Panc1 (cell line): ENCODE data around the gene CACNA2D3. TPM values are rescaled to one million over a fixed set of nuclear protein-coding genes. Genes with fewer than 3 reads are reported as not detected.

Source experiments
- ATAC-seq: fragments of 200-7000 bp; cut with Tn5 transposase; 2 replicates; pipeline ENCODE4 v1.9.1; 2020; ENCODE audit warnings: mild to moderate bottlenecking, moderate library complexity
- BruUV-seq: library from RNA; stranded (reverse); fragments of 400-500 nt; replicated peaks from 2 replicates; lab custom pipeline; 2021; lab: Mats Ljungman, UMichigan
- CTCF ChIA-PET: fragments of 300-600 bp; sonication (Branson Sonifier 250); formaldehyde crosslinking; loops from one replicate; lab custom pipeline; 2022; ENCODE audit warnings: antibody characterized with exemption; lab: Charles Lee
- POLR2A ChIA-PET: fragments of 300-600 bp; sonication (Branson Sonifier 250); formaldehyde crosslinking; loops from one replicate; lab custom pipeline; 2022; ENCODE audit warnings: antibody characterized with exemption; lab: Charles Lee
- DNase-seq: peaks from one replicate; pipeline ENCODE4 v3.0.0-alpha.2; 2010; ENCODE audit warnings: low read depth, low spot score
- H3K27ac ChIP-seq: 2 replicates; pipeline ENCODE4 v1.5.1; 2011; ENCODE audit warnings: mild to moderate bottlenecking, low read length, inconsistent platforms
- H3K27me3 ChIP-seq: fragments of 200-500 bp; sonication (Bioruptor generic); 2 replicates; pipeline ENCODE4 v1.6.0; 2014; ENCODE audit warnings: low read length, inconsistent platforms; ENCODE audit not compliant: control insufficient read depth, insufficient read depth
- H3K36me3 ChIP-seq: fragments of 200-500 bp; sonication (Bioruptor generic); 2 replicates; pipeline ENCODE4 v1.5.1; 2014; ENCODE audit warnings: inconsistent platforms, mild to moderate bottlenecking, low read length, moderate library complexity; ENCODE audit not compliant: control insufficient read depth, insufficient read depth
- H3K4me1 ChIP-seq: 2 replicates; pipeline ENCODE4 v1.5.1; 2011; ENCODE audit warnings: inconsistent platforms, mild to moderate bottlenecking, low read length, moderate library complexity; ENCODE audit not compliant: control insufficient read depth, insufficient read depth
- H3K4me3 ChIP-seq, 2 experiments: 2 replicates each; pipeline ENCODE4 v1.5.1; 2011 to 2012; ENCODE audit warnings: low read depth in 2 of 2, low read length in 2 of 2, mild to moderate bottlenecking in 2 of 2, inconsistent platforms in 1 of 2, moderate library complexity in 1 of 2
- H3K9me3 ChIP-seq: fragments of 200-500 bp; sonication (Bioruptor generic); 2 replicates; pipeline ENCODE4 v1.5.1; 2014; ENCODE audit warnings: low read depth, mild to moderate bottlenecking, inconsistent platforms, low read length, moderate library complexity; ENCODE audit not compliant: control insufficient read depth, insufficient read depth
- POLR2AphosphoS5 ChIP-seq: IDR thresholded peaks from 2 replicates; pipeline ENCODE4 v1.6.1; 2012; ENCODE audit warnings: mild to moderate bottlenecking, low read depth, low read length, moderate library complexity
- SIN3A ChIP-seq: IDR thresholded peaks from 2 replicates; pipeline ENCODE4 v1.6.1; 2012; ENCODE audit warnings: low read depth, mild to moderate bottlenecking, low read length, moderate library complexity, borderline replicate concordance; ENCODE audit not compliant: insufficient read depth
- TCF7L2 ChIP-seq: IDR thresholded peaks from 2 replicates; pipeline ENCODE4 v1.6.1; 2011; ENCODE audit warnings: mild to moderate bottlenecking, low read depth, low read length, inconsistent platforms
- in situ Hi-C: cut with HindIII; loops from 2 replicates; pipeline ENCODE4 v1.10.0; 2016; ENCODE audit warnings: low sequenced_read_pairs, low pct_unique_long_range_greater_than_20kb
- intact Hi-C: fragments of 100-400 bp; cut with micrococcal nuclease; formaldehyde crosslinking; loops from one replicate; pipeline ENCODE4 v1.10.0; 2022; ENCODE audit not compliant: unreplicated experiment
- total RNA-seq: library from RNA; stranded (reverse); gene quantifications from one replicate; pipeline ENCODE4 v1.2.1, GENCODE V29; 2021; ENCODE audit not compliant: unreplicated experiment
- TF ChIP-seq, protein P1 (sequence below), 2 experiments: IDR thresholded peaks; 2 replicates each; pipeline ENCODE4 v1.6.1; 2011 to 2012; ENCODE audit warnings: low read depth in 2 of 2, control low read depth in 1 of 2, low read length in 1 of 2, mild to moderate bottlenecking in 1 of 2, moderate library complexity in 1 of 2; ENCODE audit not compliant: insufficient read depth in 1 of 2
- TF ChIP-seq, protein P2 (sequence below): fragments of 450-650 bp; IDR thresholded peaks from 2 replicates; pipeline ENCODE4 v1.5.1; 2017; ENCODE audit warnings: mild to moderate bottlenecking

The CACNA2D3 gene
- total RNA-seq, 1 experiment from 2014 or later: 0.41 TPM

DNA sequence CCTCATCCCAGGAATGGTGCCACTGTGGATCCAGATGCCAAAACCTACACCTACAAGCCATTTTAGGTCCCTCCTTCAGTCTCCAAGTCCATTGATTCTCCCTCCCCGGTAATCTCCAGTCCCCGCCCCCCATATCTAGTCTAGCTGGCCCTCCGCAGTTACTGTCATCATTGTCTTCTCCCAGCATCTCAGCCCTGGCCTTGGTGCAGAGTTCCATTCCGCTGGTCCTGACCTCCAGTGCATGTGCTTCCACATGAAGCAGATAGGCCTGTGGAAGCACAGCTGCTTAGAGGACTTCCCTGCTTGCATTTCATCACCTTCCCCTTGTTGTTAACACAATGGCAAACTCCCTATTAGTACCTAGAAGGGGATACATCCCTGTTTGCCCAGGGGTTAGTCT, 473.7 kb downstream of the CACNA2D3 start:
- in situ Hi-C loops: no loop called here
- ChIA-PET CTCF (no interaction called here), POLR2A (no interaction called here)
- H3K9me3 ChIP-seq: no peaks in the 10 kb centered on the region
- H3K4me1 ChIP-seq: no peaks in the 10 kb centered on the region
- DNase-seq (no peak), ATAC-seq (no peak)
- no peaks in the 10 kb centered on the region for H3K36me3 ChIP-seq
- no TSS peak for BruUV-seq
- no peak overlapping the region for H3K27ac ChIP-seq
- intact Hi-C loops: no loop called here
- no peaks in the 10 kb centered on the region for H3K27me3 ChIP-seq
- H3K4me3 ChIP-seq: no peak overlapping the region
- TF ChIP-seq POLR2AphosphoS5 (no peak), TCF7L2 (no peak), SIN3A (no peak)
- TF ChIP-seq, protein P1, sequence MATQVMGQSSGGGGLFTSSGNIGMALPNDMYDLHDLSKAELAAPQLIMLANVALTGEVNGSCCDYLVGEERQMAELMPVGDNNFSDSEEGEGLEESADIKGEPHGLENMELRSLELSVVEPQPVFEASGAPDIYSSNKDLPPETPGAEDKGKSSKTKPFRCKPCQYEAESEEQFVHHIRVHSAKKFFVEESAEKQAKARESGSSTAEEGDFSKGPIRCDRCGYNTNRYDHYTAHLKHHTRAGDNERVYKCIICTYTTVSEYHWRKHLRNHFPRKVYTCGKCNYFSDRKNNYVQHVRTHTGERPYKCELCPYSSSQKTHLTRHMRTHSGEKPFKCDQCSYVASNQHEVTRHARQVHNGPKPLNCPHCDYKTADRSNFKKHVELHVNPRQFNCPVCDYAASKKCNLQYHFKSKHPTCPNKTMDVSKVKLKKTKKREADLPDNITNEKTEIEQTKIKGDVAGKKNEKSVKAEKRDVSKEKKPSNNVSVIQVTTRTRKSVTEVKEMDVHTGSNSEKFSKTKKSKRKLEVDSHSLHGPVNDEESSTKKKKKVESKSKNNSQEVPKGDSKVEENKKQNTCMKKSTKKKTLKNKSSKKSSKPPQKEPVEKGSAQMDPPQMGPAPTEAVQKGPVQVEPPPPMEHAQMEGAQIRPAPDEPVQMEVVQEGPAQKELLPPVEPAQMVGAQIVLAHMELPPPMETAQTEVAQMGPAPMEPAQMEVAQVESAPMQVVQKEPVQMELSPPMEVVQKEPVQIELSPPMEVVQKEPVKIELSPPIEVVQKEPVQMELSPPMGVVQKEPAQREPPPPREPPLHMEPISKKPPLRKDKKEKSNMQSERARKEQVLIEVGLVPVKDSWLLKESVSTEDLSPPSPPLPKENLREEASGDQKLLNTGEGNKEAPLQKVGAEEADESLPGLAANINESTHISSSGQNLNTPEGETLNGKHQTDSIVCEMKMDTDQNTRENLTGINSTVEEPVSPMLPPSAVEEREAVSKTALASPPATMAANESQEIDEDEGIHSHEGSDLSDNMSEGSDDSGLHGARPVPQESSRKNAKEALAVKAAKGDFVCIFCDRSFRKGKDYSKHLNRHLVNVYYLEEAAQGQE (IDR thresholded peaks at IDR 0.05; ENCODE audit: insufficient read depth in 1 of 2, low read depth in 2 of 2, low read length in 1 of 2): no peak
- TF ChIP-seq, protein P2, sequence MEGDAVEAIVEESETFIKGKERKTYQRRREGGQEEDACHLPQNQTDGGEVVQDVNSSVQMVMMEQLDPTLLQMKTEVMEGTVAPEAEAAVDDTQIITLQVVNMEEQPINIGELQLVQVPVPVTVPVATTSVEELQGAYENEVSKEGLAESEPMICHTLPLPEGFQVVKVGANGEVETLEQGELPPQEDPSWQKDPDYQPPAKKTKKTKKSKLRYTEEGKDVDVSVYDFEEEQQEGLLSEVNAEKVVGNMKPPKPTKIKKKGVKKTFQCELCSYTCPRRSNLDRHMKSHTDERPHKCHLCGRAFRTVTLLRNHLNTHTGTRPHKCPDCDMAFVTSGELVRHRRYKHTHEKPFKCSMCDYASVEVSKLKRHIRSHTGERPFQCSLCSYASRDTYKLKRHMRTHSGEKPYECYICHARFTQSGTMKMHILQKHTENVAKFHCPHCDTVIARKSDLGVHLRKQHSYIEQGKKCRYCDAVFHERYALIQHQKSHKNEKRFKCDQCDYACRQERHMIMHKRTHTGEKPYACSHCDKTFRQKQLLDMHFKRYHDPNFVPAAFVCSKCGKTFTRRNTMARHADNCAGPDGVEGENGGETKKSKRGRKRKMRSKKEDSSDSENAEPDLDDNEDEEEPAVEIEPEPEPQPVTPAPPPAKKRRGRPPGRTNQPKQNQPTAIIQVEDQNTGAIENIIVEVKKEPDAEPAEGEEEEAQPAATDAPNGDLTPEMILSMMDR: no peak

DNA sequence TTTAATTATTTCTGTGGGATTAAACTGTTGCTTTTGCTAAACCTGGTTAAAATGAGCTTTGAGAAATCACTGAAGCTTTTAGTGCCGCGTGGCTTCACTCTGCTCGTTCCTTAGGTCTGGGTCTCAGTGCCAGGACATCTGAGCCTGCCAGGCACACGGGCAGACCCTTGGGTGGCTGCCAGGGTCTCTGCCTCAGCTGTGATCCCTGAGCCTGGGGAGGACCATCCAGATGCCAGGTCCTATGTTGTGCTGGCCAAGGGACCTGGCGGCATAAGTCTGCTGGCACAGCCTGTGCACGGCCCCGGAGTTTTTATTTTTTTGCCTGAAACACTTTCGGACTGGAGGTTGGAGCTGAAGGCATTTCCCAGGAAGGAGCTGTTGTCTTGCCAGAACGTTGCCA, 477.4 kb downstream of the CACNA2D3 start:
- no peaks in the 10 kb centered on the region for H3K36me3 ChIP-seq
- intact Hi-C loops: no loop called here
- no peak for ATAC-seq
- no peak overlapping the region for H3K27ac ChIP-seq
- H3K4me1 ChIP-seq: no peaks in the 10 kb centered on the region
- no TSS peak for BruUV-seq
- in situ Hi-C loops: no loop called here
- no peak for DNase-seq
- no peaks in the 10 kb centered on the region for H3K9me3 ChIP-seq
- CTCF ChIA-PET: no interaction called here
- TF ChIP-seq, protein P2: no peak
- TF ChIP-seq, protein P1 (IDR thresholded peaks at IDR 0.05; ENCODE audit: insufficient read depth in 1 of 2, low read depth in 2 of 2, low read length in 1 of 2): no peak
- TF ChIP-seq TCF7L2: no peak
- TF ChIP-seq SIN3A: no peak
- no peak for TF ChIP-seq POLR2AphosphoS5
- POLR2A ChIA-PET: no interaction called here
- no peaks in the 10 kb centered on the region for H3K27me3 ChIP-seq
- H3K4me3 ChIP-seq: no peak overlapping the region
